B cell (primary cell): ENCODE measurements around the gene LGI4. TPM values are rescaled to one million over a fixed set of nuclear protein-coding genes. Genes with fewer than 3 reads are reported as not detected.

Experiments used
- ATAC-seq: fragments of 200-7000 bp; cut with Tn5 transposase; one replicate; pipeline ENCODE4 v1.10.0; 2021; ENCODE audit warnings: low read depth, mild to moderate bottlenecking, moderate number of reproducible peaks, moderate library complexity
- CTCF ChIA-PET: fragments of 350-600 bp; sonication (Branson Sonifier 250); formaldehyde crosslinking; loops from one replicate; lab custom pipeline; 2021; ENCODE audit warnings: antibody characterized with exemption, inconsistent platforms; lab: Charles Lee
- POLR2A ChIA-PET: fragments of 350-600 bp; sonication (Branson Sonifier 250); formaldehyde crosslinking; loops from one replicate; lab custom pipeline; 2021; ENCODE audit warnings: antibody characterized with exemption; lab: Charles Lee
- DNase-seq: peaks from one replicate; pipeline ENCODE4 v3.0.0; 2013
- H2AFZ ChIP-seq: 2 replicates; pipeline ENCODE4 v1.6.1; 2012; ENCODE audit warnings: mild to moderate bottlenecking, low read depth, low read length; ENCODE audit not compliant: insufficient read depth, poor library complexity, severe bottlenecking
- H3K27ac ChIP-seq, 2 donors: 1 replicate in 1 of 2; 2 replicates in 1 of 2; pipeline ENCODE4 v1.5.1; 2012 to 2013; ENCODE audit warnings: low read length in 2 of 2, mild to moderate bottlenecking in 2 of 2, moderate library complexity in 1 of 2
- H3K27me3 ChIP-seq, 4 experiments: fragments of 200-600 bp in 1 of 4; sonication (generic) in 1 of 4; replicated peaks in 1 of 4; 1 replicate in 2 of 4; 2 replicates in 2 of 4; pipeline versions ENCODE4 v1.6.1 to v1.7.0; 2013 to 2016; ENCODE audit warnings: low read length in 3 of 4, mild to moderate bottlenecking in 2 of 4, mixed read lengths in 1 of 4, moderate library complexity in 1 of 4; ENCODE audit not compliant: insufficient read depth in 4 of 4, control insufficient read depth in 3 of 4; ENCODE audit errors: control extremely low read depth in 1 of 4
- H3K36me3 ChIP-seq, 2 experiments: replicated peaks in 1 of 2; 1 replicate in 1 of 2; 2 replicates in 1 of 2; pipeline versions ENCODE4 v1.6.1 to v1.7.1; 2013; ENCODE audit warnings: low read length in 1 of 2; ENCODE audit not compliant: insufficient read depth in 2 of 2, control insufficient read depth in 1 of 2; ENCODE audit errors: control extremely low read depth in 1 of 2, extremely low read depth in 1 of 2
- H3K4me1 ChIP-seq, 2 donors: fragments of 200-600 bp in 1 of 2; sonication (generic) in 1 of 2; 1 replicate in 1 of 2; 2 replicates in 1 of 2; pipeline versions ENCODE4 v1.5.1 to v1.6.1; 2013 to 2017; ENCODE audit warnings: low read length in 2 of 2; ENCODE audit not compliant: control insufficient read depth in 2 of 2, insufficient read depth in 2 of 2
- H3K4me2 ChIP-seq: replicated peaks from 2 replicates; pipeline ENCODE3; 2012; ENCODE audit warnings: mild to moderate bottlenecking, low read depth, low read length; ENCODE audit not compliant: poor library complexity, severe bottlenecking
- H3K4me3 ChIP-seq, 5 experiments: fragments of 200-600 bp in 1 of 5; sonication (generic) in 1 of 5; 1 replicate in 3 of 5; 2 replicates in 2 of 5; pipeline versions ENCODE4 v1.5.1 to v1.7.0; 2011 to 2016; ENCODE audit warnings: low read length in 4 of 5, mild to moderate bottlenecking in 4 of 5, low read depth in 2 of 5, control low read depth in 1 of 5, moderate library complexity in 1 of 5; ENCODE audit not compliant: insufficient read depth in 1 of 5; ENCODE audit errors: control extremely low read depth in 1 of 5, extremely low read depth in 1 of 5
- H3K79me2 ChIP-seq: fragments of 200-600 bp; sonication (generic); one replicate; pipeline ENCODE4 v1.6.0; 2016; ENCODE audit warnings: low read length; ENCODE audit not compliant: control insufficient read depth, insufficient read depth
- H3K9ac ChIP-seq: fragments of 200-600 bp; sonication (generic); 2 replicates; pipeline ENCODE4 v1.6.1; 2017; ENCODE audit warnings: mild to moderate bottlenecking, low read length, moderate library complexity
- H3K9me3 ChIP-seq, 3 donors: one replicate each; pipeline versions ENCODE4 v1.6.1 to v1.7.1; 2013; ENCODE audit warnings: low read length in 2 of 3; ENCODE audit not compliant: control insufficient read depth in 2 of 3, insufficient read depth in 1 of 3; ENCODE audit errors: control extremely low read depth in 1 of 3
- H4K20me1 ChIP-seq: 2 replicates; pipeline ENCODE4 v1.6.0; 2012; ENCODE audit warnings: mild to moderate bottlenecking, low read length; ENCODE audit not compliant: insufficient read depth, control insufficient read depth, poor library complexity, severe bottlenecking
- H3K27ac Mint-ChIP-seq: one replicate; pipeline ENCODE4 v1.8.0; 2021; ENCODE audit warnings: mixed read lengths
- H3K27me3 Mint-ChIP-seq: one replicate; pipeline ENCODE4 v1.8.0; 2021; ENCODE audit warnings: mixed read lengths
- H3K4me1 Mint-ChIP-seq: one replicate; pipeline ENCODE4 v1.8.0; 2021; ENCODE audit warnings: mixed read lengths
- H3K4me3 Mint-ChIP-seq: one replicate; pipeline ENCODE4 v1.8.0; 2021; ENCODE audit warnings: mixed read lengths
- H3K9me3 Mint-ChIP-seq: one replicate; pipeline ENCODE4 v1.8.0; 2022; ENCODE audit warnings: mixed read lengths; ENCODE audit not compliant: insufficient read depth
- CTCF ChIP-seq: fragments of 200-600 bp; IDR thresholded peaks from one replicate; pipeline ENCODE4 v1.8.0; 2022; ENCODE audit warnings: antibody characterized with exemption, mild to moderate bottlenecking
- EZH2 ChIP-seq: IDR thresholded peaks from 2 replicates; pipeline ENCODE4 v1.6.1; 2012; ENCODE audit warnings: borderline replicate concordance, low read depth, mild to moderate bottlenecking, moderate library complexity, low read length; ENCODE audit not compliant: insufficient read depth, poor library complexity, severe bottlenecking
- WGBS: methylation state at CpG from one replicate; pipeline ENCODE4 v1.1.5; 2013; ENCODE audit warnings: missing lambda C conversion rate; ENCODE audit not compliant: insufficient coverage; 5-methylcytosine and 5-hydroxymethylcytosine counted together
- intact Hi-C: fragments of 100-400 bp; cut with micrococcal nuclease; formaldehyde crosslinking; loops from one replicate; pipeline ENCODE4 v1.10.0; 2022
- polyA plus RNA-seq: library from polyadenylated mRNA; depleted of rRNA; stranded (reverse); fragments of >200 nt; gene quantifications from 2 replicates; pipeline ENCODE4 v1.2.3, GENCODE V29; 2012
- total RNA-seq, 2 donors: library from RNA; stranded (reverse); fragments of 120-200 nt in 1 of 2; gene quantifications; 1 replicate in 1 of 2; 2 replicates in 1 of 2; pipeline versions ENCODE4 v1.2.3 to v1.2.4, GENCODE V29; 2013 to 2022

LGI4 gene
- total and polyA plus RNA-seq, 2 donors (not counting 1 experiment from before 2014, with no cell fraction given): 0.40 to 0.59 TPM

GRCh38 chr19:35105411-35106290 lies 29.2 kb downstream of the LGI4 start:
- no peak overlapping the region for H3K27ac ChIP-seq
- DNase-seq: no peak
- H3K79me2 ChIP-seq: no peaks in the 10 kb centered on the region
- H3K9me3 ChIP-seq: peaks cover 0 to 12% (median 0%) of the 10 kb centered on the region in 3 donors
- Mint-ChIP-seq H3K9me3 (no peaks in the 10 kb centered on the region), H3K27me3 (peaks cover 6% of the 10 kb centered on the region), H3K27ac (no peak overlapping the region), H3K4me1 (no peaks in the 10 kb centered on the region), H3K4me3 (no peak overlapping the region)
- TF ChIP-seq EZH2: no peak
- TF ChIP-seq CTCF: no peak
- no peak for ATAC-seq
- CTCF ChIA-PET: interaction anchor here (1.1 kb wide), 1 partner anchor 9 kb away, joined by 3 read pairs; no protein-coding TSS in a partner anchor
- intact Hi-C loops: no loop called here
- no peaks in the 10 kb centered on the region for H3K4me1 ChIP-seq
- H4K20me1 ChIP-seq: no peaks in the 10 kb centered on the region
- no peaks in the 10 kb centered on the region for H3K36me3 ChIP-seq
- POLR2A ChIA-PET: no interaction called here
- H3K4me2 ChIP-seq: no peak overlapping the region
- no peak overlapping the region for H3K9ac ChIP-seq
- H3K4me3 ChIP-seq: no peak overlapping the region
- H2AFZ ChIP-seq: no peak overlapping the region
- WGBS: 92% methylated on average over 29 of the region's 30 CpGs
- peaks cover 0 to 6% (median 0%) of the 10 kb centered on the region in 4 experiments for H3K27me3 ChIP-seq

- Histone ChIP-seq H2AFZ (no peak overlapping the region), H3K9me3 (peaks cover 0 to 12% (median 0%) of the 10 kb centered on the region in 3 donors), H4K20me1 (no peaks in the 10 kb centered on the region), H3K36me3 (no peaks in the 10 kb centered on the region), H3K4me3 (no peak overlapping the region), H3K4me1 (no peaks in the 10 kb centered on the region), H3K79me2 (no peaks in the 10 kb centered on the region), H3K27me3 (peaks cover 0 to 4% (median 0%) of the 10 kb centered on the region in 4 experiments), H3K4me2 (no peak overlapping the region), H3K9ac (no peak overlapping the region), H3K27ac (no peak overlapping the region)
- H3K4me3 Mint-ChIP-seq: no peak overlapping the region
- DNase-seq: no peak
- ChIA-PET POLR2A (no interaction called here), CTCF (no interaction called here)
- H3K27me3 Mint-ChIP-seq: peaks cover 4% of the 10 kb centered on the region
- intact Hi-C loops: no loop called here
- H3K4me1 Mint-ChIP-seq: no peaks in the 10 kb centered on the region
- no peak for ATAC-seq
- 96% methylated on average over 6 of the region's 6 CpGs for WGBS
- TF ChIP-seq EZH2: no peak
- no peak for TF ChIP-seq CTCF
- no peak overlapping the region for H3K27ac Mint-ChIP-seq
- H3K9me3 Mint-ChIP-seq: no peaks in the 10 kb centered on the region
Measured at GRCh38 chr19:35105047-35105410, 29.8 kb downstream of the LGI4 start.
